H1 (cell line): ENCODE data around the gene SNAPC1. TPM values are rescaled to one million over a fixed set of nuclear protein-coding genes. Genes with fewer than 3 reads are reported as not detected.

ENCODE experiments used
- CTCF ChIA-PET: fragments of 300-600 bp; sonication (Branson Sonifier 250); formaldehyde crosslinking; loops from one replicate; lab custom pipeline; 2021; ENCODE audit not compliant: partially characterized antibody; lab: Charles Lee
- POLR2A ChIA-PET: fragments of 300-600 bp; sonication (Branson Sonifier 250); formaldehyde crosslinking; loops from one replicate; lab custom pipeline; 2021; ENCODE audit warnings: inconsistent platforms; ENCODE audit not compliant: partially characterized antibody; lab: Charles Lee
- DNase-seq, 2 experiments: peaks; one replicate each; pipeline versions ENCODE4 v3.0.0 to v3.0.0-alpha.2; 2010 to 2022; ENCODE audit warnings: low spot score in 2 of 2, low read depth in 1 of 2, mixed read lengths in 1 of 2
- FAIRE-seq: peaks from 2 replicates; lab custom pipeline; 2011; peaks lifted over from hg19 to GRCh38; lab: Jason Lieb, UNC
- H2AFZ ChIP-seq: 2 replicates; pipeline ENCODE4 v1.8.1; 2012; ENCODE audit warnings: low read length, inconsistent platforms
- H2AK5ac ChIP-seq: 2 replicates; pipeline ENCODE4 v1.6.1; 2013; ENCODE audit warnings: low read depth, low read length
- H2BK120ac ChIP-seq: replicated peaks from 2 replicates; pipeline ENCODE3; 2013; ENCODE audit warnings: low read depth, low read length, inconsistent platforms
- H2BK12ac ChIP-seq: 2 replicates; pipeline ENCODE4 v1.6.1; 2013; ENCODE audit warnings: low read depth, low read length
- H2BK15ac ChIP-seq: 2 replicates; pipeline ENCODE4 v1.6.1; 2013; ENCODE audit warnings: low read length
- H2BK20ac ChIP-seq: 2 replicates; pipeline ENCODE4 v1.6.1; 2013; ENCODE audit warnings: low read length
- H2BK5ac ChIP-seq: 2 replicates; pipeline ENCODE4 v1.6.1; 2013; ENCODE audit warnings: low read depth, low read length
- H3K14ac ChIP-seq: 2 replicates; pipeline ENCODE4 v1.6.1; 2013; ENCODE audit warnings: inconsistent platforms; ENCODE audit not compliant: insufficient read length
- H3K18ac ChIP-seq: 2 replicates; pipeline ENCODE4 v1.6.1; 2013; ENCODE audit warnings: low read length; ENCODE audit errors: extremely low read depth
- H3K23ac ChIP-seq: 2 replicates; pipeline ENCODE4 v1.6.1; 2013; ENCODE audit warnings: inconsistent platforms; ENCODE audit not compliant: insufficient read length
- H3K23me2 ChIP-seq: 2 replicates; pipeline ENCODE4 v1.6.1; 2013; ENCODE audit warnings: low read depth, low read length
- H3K27ac ChIP-seq: 2 replicates; pipeline ENCODE4 v1.6.1; 2011; ENCODE audit warnings: low read depth, low read length, inconsistent platforms
- H3K27me3 ChIP-seq, 4 experiments: replicated peaks in 1 of 4; 1 replicate in 1 of 4; 2 replicates in 3 of 4; pipeline versions ENCODE4 v1.6.1 to v1.8.1; 2011 to 2013; ENCODE audit warnings: low read length in 3 of 4, mild to moderate bottlenecking in 3 of 4, inconsistent platforms in 2 of 4, mixed read lengths in 2 of 4, moderate library complexity in 1 of 4; ENCODE audit not compliant: control insufficient read depth in 3 of 4, insufficient read depth in 3 of 4; ENCODE audit errors: extremely low read depth in 1 of 4
- H3K36me3 ChIP-seq, 4 experiments: 2 replicates each; pipeline versions ENCODE4 v1.6.1 to v1.8.1; 2011 to 2013; ENCODE audit warnings: mild to moderate bottlenecking in 4 of 4, low read length in 3 of 4, moderate library complexity in 2 of 4, control low read depth in 1 of 4, inconsistent platforms in 1 of 4; ENCODE audit not compliant: insufficient read depth in 4 of 4, control insufficient read depth in 2 of 4
- H3K4ac ChIP-seq: replicated peaks from 2 replicates; pipeline ENCODE3; 2013; ENCODE audit warnings: low read length, low read depth, mixed read lengths, inconsistent platforms; ENCODE audit not compliant: insufficient read length
- H3K4me1 ChIP-seq, 4 experiments: replicated peaks in 1 of 4; 1 replicate in 1 of 4; 2 replicates in 3 of 4; pipeline versions ENCODE4 v1.6.1 to v1.8.1; 2011 to 2013; ENCODE audit warnings: low read length in 3 of 4, inconsistent platforms in 2 of 4, mixed read lengths in 1 of 4; ENCODE audit not compliant: insufficient read depth in 4 of 4, control insufficient read depth in 3 of 4
- H3K4me2 ChIP-seq, 2 experiments: 2 replicates each; pipeline versions ENCODE4 v1.6.1 to v1.8.1; 2011 to 2013; ENCODE audit warnings: low read depth in 2 of 2, low read length in 2 of 2, control low read depth in 1 of 2, inconsistent platforms in 1 of 2, mild to moderate bottlenecking in 1 of 2; ENCODE audit not compliant: insufficient read depth in 1 of 2
- H3K4me3 ChIP-seq, 4 experiments: fragments of 200-600, 300-600 bp in 1 of 4; sonication (generic), shearing (Covaris generic), sonication (Bioruptor Twin) in 1 of 4; 2 replicates each; pipeline versions ENCODE4 v1.5.1 to v1.8.1; 2011 to 2016; ENCODE audit warnings: low read length in 4 of 4, low read depth in 3 of 4, control low read depth in 2 of 4, inconsistent platforms in 2 of 4, mild to moderate bottlenecking in 2 of 4, mixed read lengths in 1 of 4, moderate library complexity in 1 of 4; ENCODE audit not compliant: insufficient read depth in 2 of 4; ENCODE audit errors: extremely low read depth in 1 of 4
- H3K56ac ChIP-seq: replicated peaks from 2 replicates; pipeline ENCODE3; 2013; ENCODE audit warnings: low read depth, mild to moderate bottlenecking, mixed read lengths, low read length, inconsistent platforms; ENCODE audit not compliant: insufficient read length
- H3K79me1 ChIP-seq: 2 replicates; pipeline ENCODE4 v1.6.1; 2013; ENCODE audit warnings: low read depth, low read length, control low read depth
- H3K79me2 ChIP-seq, 2 experiments: 2 replicates each; pipeline versions ENCODE4 v1.6.1 to v1.8.1; 2012 to 2013; ENCODE audit warnings: low read length in 2 of 2, mild to moderate bottlenecking in 2 of 2, inconsistent platforms in 1 of 2; ENCODE audit not compliant: insufficient read depth in 2 of 2, control insufficient read depth in 1 of 2
- H3K9ac ChIP-seq, 4 experiments: replicated peaks in 1 of 4; 1 replicate in 1 of 4; 2 replicates in 3 of 4; pipeline versions ENCODE4 v1.6.1 to v1.8.1; 2011 to 2013; ENCODE audit warnings: low read depth in 3 of 4, low read length in 3 of 4, control low read depth in 2 of 4, mild to moderate bottlenecking in 2 of 4, moderate library complexity in 2 of 4, inconsistent platforms in 1 of 4; ENCODE audit errors: extremely low read depth in 1 of 4
- H3K9me3 ChIP-seq, 2 experiments: 2 replicates each; pipeline versions ENCODE4 v1.6.1 to v1.8.1; 2012 to 2013; ENCODE audit warnings: mild to moderate bottlenecking in 2 of 2, moderate library complexity in 2 of 2, control low read depth in 1 of 2, inconsistent platforms in 1 of 2, low read depth in 1 of 2, low read length in 1 of 2, mixed read lengths in 1 of 2; ENCODE audit not compliant: insufficient read depth in 2 of 2
- H4K20me1 ChIP-seq, 2 experiments: replicated peaks in 1 of 2; 2 replicates each; pipeline versions ENCODE3 to v1.8.1; 2011 to 2013; ENCODE audit warnings: inconsistent platforms in 2 of 2, low read length in 2 of 2, mild to moderate bottlenecking in 1 of 2; ENCODE audit not compliant: insufficient read depth in 2 of 2, control insufficient read depth in 1 of 2
- H4K5ac ChIP-seq: 2 replicates; pipeline ENCODE4 v1.6.1; 2013; ENCODE audit warnings: low read length, low read depth, mixed read lengths, inconsistent platforms; ENCODE audit not compliant: insufficient read length
- H4K8ac ChIP-seq: 2 replicates; pipeline ENCODE4 v1.8.0; 2013; ENCODE audit warnings: mild to moderate bottlenecking, moderate library complexity, low read length, inconsistent platforms; ENCODE audit not compliant: insufficient read depth; ENCODE audit errors: extremely low read depth
- H4K91ac ChIP-seq: replicated peaks from 2 replicates; pipeline ENCODE3; 2013; ENCODE audit warnings: low read length, mixed read lengths, inconsistent platforms; ENCODE audit not compliant: insufficient read length
- BACH1 ChIP-seq: IDR thresholded peaks from 2 replicates; pipeline ENCODE4 v1.6.1; 2012; ENCODE audit warnings: low read length, improper control_type of control experiment
- CREB1 ChIP-seq: IDR thresholded peaks from 2 replicates; pipeline ENCODE4 v1.6.1; 2012; ENCODE audit warnings: inconsistent platforms
- EGR1 ChIP-seq: IDR thresholded peaks from 2 replicates; pipeline ENCODE4 v1.6.1; 2011; ENCODE audit warnings: low read depth, low read length, borderline replicate concordance
- KDM4A ChIP-seq: IDR thresholded peaks from one replicate; pipeline ENCODE4 v1.7.1; 2012; ENCODE audit warnings: low read depth, mild to moderate bottlenecking, moderate library complexity, low read length, inconsistent platforms; ENCODE audit not compliant: severe bottlenecking
- POLR2A ChIP-seq, 2 experiments: IDR thresholded peaks; 1 replicate in 1 of 2; 2 replicates in 1 of 2; pipeline ENCODE4 v1.6.1; 2011; ENCODE audit warnings: low read depth in 2 of 2, low read length in 2 of 2, mild to moderate bottlenecking in 2 of 2; ENCODE audit errors: control extremely low read depth in 1 of 2
- RBBP5 ChIP-seq: IDR thresholded peaks from 2 replicates; pipeline ENCODE4 v1.7.1; 2012; ENCODE audit warnings: low read depth, mild to moderate bottlenecking, inconsistent platforms, low read length, moderate library complexity, borderline replicate concordance
- RNF2 ChIP-seq: fragments of 200-900, 300-1000 bp; sonication (generic); IDR thresholded peaks from 2 replicates; pipeline ENCODE4 v1.7.1; 2016; ENCODE audit warnings: borderline replicate concordance, low read depth, mild to moderate bottlenecking, antibody characterized with exemption, low read length; ENCODE audit not compliant: poor library complexity, severe bottlenecking; ENCODE audit errors: missing control alignments
- SAP30 ChIP-seq: fragments of 300-600 bp; sonication (generic); IDR thresholded peaks from 2 replicates; pipeline ENCODE4 v1.7.1; 2012; ENCODE audit warnings: low read length, moderate library complexity, mild to moderate bottlenecking, inconsistent platforms; ENCODE audit not compliant: insufficient read depth, insufficient replicate concordance
- SP2 ChIP-seq: IDR thresholded peaks from 2 replicates; pipeline ENCODE4 v1.6.1; 2012; ENCODE audit warnings: mild to moderate bottlenecking, low read length, inconsistent platforms
- USF2 ChIP-seq: IDR thresholded peaks from 2 replicates; pipeline ENCODE4 v1.6.1; 2011; ENCODE audit warnings: low read length, improper control_type of control experiment
- WGBS, 2 experiments: shearing (Covaris generic) in 1 of 2; methylation state at CpG; one replicate each; pipeline versions ENCODE4 v1.1.6 to v1.1.7; 2013 to 2015; ENCODE audit warnings: low lambda C conversion rate in 2 of 2, mixed read lengths in 2 of 2, inconsistent platforms in 1 of 2, low coverage in 1 of 2, missing lambda C conversion rate in 1 of 2; ENCODE audit not compliant: insufficient replicate concordance in 2 of 2, insufficient coverage in 1 of 2, insufficient read length in 1 of 2; ENCODE audit errors: extremely low coverage in 1 of 2, missing lambda C conversion rate in 1 of 2; 5-methylcytosine and 5-hydroxymethylcytosine counted together
- polyA plus RNA-seq, 7 experiments: library from polyadenylated mRNA; depleted of rRNA in 3 of 7; stranded (reverse) in 5 of 7; unstranded in 2 of 7; fragments of >200 nt in 5 of 7; fragments of 200-250 nt in 2 of 7; gene quantifications; 1 replicate in 5 of 7; 2 replicates in 1 of 7; 4 replicates in 1 of 7; pipeline versions ENCODE4 v1.2.1 to v1.2.3, GENCODE V29; 2011 to 2013; ENCODE audit warnings: missing spikeins in 2 of 7, mixed read lengths in 2 of 7
- total RNA-seq: library from RNA; stranded (reverse); fragmentation: NEBNext Ultra II Directional; extraction: Animal tissue kit (Norgen Biotek cat#: 25700); gene quantifications from 2 replicates; pipeline ENCODE4 v1.2.1, GENCODE V29; 2021

Gene SNAPC1
- total and polyA plus RNA-seq, 2 of the 8 experiments (the other 6 are each of a cell fraction or from before 2014, with no cell fraction given) = 5.8 to 11.1 TPM

GRCh38 chr14:61720741-61721140 is 41.5 kb upstream of the SNAPC1 start:
- Histone ChIP-seq H3K79me1 (no peaks in the 10 kb centered on the region), H2AFZ (no peak overlapping the region), H2BK12ac (no peak overlapping the region), H3K27ac (no peak overlapping the region), H3K9ac (no peak overlapping the region), H3K4ac (no peak overlapping the region), H2BK5ac (no peak overlapping the region), H4K8ac (no peak overlapping the region), H4K20me1 (peaks cover 13 to 19% of the 10 kb centered on the region in 2 experiments), H3K4me1 (peaks cover 2 to 9% (median 4%) of the 10 kb centered on the region in 4 experiments; a peak in 5 of 7 replicates), H2AK5ac (no peak overlapping the region), H3K9me3 (no peaks in the 10 kb centered on the region), H3K36me3 (peaks cover 0 to 46% (median 20%) of the 10 kb centered on the region in 4 experiments; a peak in 6 of 8 replicates), H2BK20ac (no peak overlapping the region), H3K27me3 (no peaks in the 10 kb centered on the region), H2BK120ac (no peak overlapping the region), H3K23me2 (no peaks in the 10 kb centered on the region; the same call in 1 of the 2 replicates), H3K23ac (no peak overlapping the region), H3K14ac (no peak overlapping the region), H3K18ac (no peak overlapping the region), H3K79me2 (peaks cover 9 to 92% of the 10 kb centered on the region in 2 experiments), H2BK15ac (no peak overlapping the region), H4K91ac (no peak overlapping the region), H3K56ac (no peak overlapping the region), H3K4me2 (no peak overlapping the region), H4K5ac (no peak overlapping the region), H3K4me3 (no peak overlapping the region)
- TF ChIP-seq USF2 (no peak), EGR1 (no peak), POLR2A (IDR thresholded peaks at IDR 0.05; ENCODE audit: control extremely low read depth in 1 of 2, low read depth in 2 of 2, low read length in 2 of 2) (no peak), SP2 (no peak), BACH1 (no peak), KDM4A (no peak), RBBP5 (no peak), SAP30 (no peak), CREB1 (no peak), RNF2 (no peak)
- ChIA-PET POLR2A (interaction anchor here (0.9 to 1.9 kb wide), 3 partner anchors 9 to 219 kb away, joined by 3 to 8 read pairs (median 3); partner anchors contain the start of gene HIF1A), CTCF (interaction anchor here (0.6 to 3.6 kb wide), 5 partner anchors 9 to 260 kb away, joined by 3 to 14 read pairs (median 5); no protein-coding TSS in a partner anchor)
- DNase-seq (no peak), FAIRE-seq (no peak)
- 77% methylated on average over 6 of the region's 6 CpGs; no CpG with 5 or more reads in 1 of the 2 experiments for WGBS, 2 experiments
